Activated naive CD8-positive, alpha-beta T cell treated with anti-CD3 and anti-CD28 coated beads, Interleukin-2, amount 50 U/mL, for 24 hours (primary cell): Measurements from ENCODE around the gene RPL36.
"Not testable (repeated sequence)": the region's sequence is repeated elsewhere in the genome, so short reads cannot be mapped to it uniquely, and the experiment has no call there.

Experiments
- ATAC-seq: fragments of 150-1000 bp; cut with Tn5 transposase; one replicate; pipeline ENCODE4 v1.10.0; 2021
- DNase-seq: peaks from one replicate; pipeline ENCODE4 v3.0.0; 2021
- H3K27ac Mint-ChIP-seq: one replicate; pipeline ENCODE4 v1.8.0; 2021; ENCODE audit warnings: mild to moderate bottlenecking, mixed read lengths
- H3K27me3 Mint-ChIP-seq: one replicate; pipeline ENCODE4 v1.8.0; 2021; ENCODE audit warnings: mixed read lengths
- H3K36me3 Mint-ChIP-seq: one replicate; pipeline ENCODE4 v1.8.0; 2021; ENCODE audit warnings: low read depth, mixed read lengths
- H3K4me1 Mint-ChIP-seq: one replicate; pipeline ENCODE4 v1.8.0; 2021; ENCODE audit warnings: mixed read lengths
- H3K4me3 Mint-ChIP-seq: one replicate; pipeline ENCODE4 v1.8.0; 2021; ENCODE audit warnings: mild to moderate bottlenecking, moderate library complexity, mixed read lengths
- H3K9me3 Mint-ChIP-seq: one replicate; pipeline ENCODE4 v1.8.0; 2021; ENCODE audit warnings: mixed read lengths

Gene RPL36

GRCh38 chr19:5698635-5699422, 8.7 kb downstream of the RPL36 start:
- H3K27ac Mint-ChIP-seq = no peak overlapping the region
- DNase-seq = no peak
- H3K36me3 Mint-ChIP-seq = peaks cover 32% of the 10 kb centered on the region
- H3K9me3 Mint-ChIP-seq = no peaks in the 10 kb centered on the region
- peaks cover 2% of the 10 kb centered on the region for H3K4me1 Mint-ChIP-seq
- no peak overlapping the region for H3K4me3 Mint-ChIP-seq
- no peaks in the 10 kb centered on the region for H3K27me3 Mint-ChIP-seq
- no peak for ATAC-seq

- DNase-seq (no peak), ATAC-seq (no peak)
- H3K36me3 Mint-ChIP-seq = peaks cover 29% of the 10 kb centered on the region
- H3K4me1 Mint-ChIP-seq = no peaks in the 10 kb centered on the region
- H3K27me3 Mint-ChIP-seq = no peaks in the 10 kb centered on the region
- no peak overlapping the region for H3K4me3 Mint-ChIP-seq
- no peaks in the 10 kb centered on the region for H3K9me3 Mint-ChIP-seq
- no peak overlapping the region for H3K27ac Mint-ChIP-seq
Measured at GRCh38 chr19:5700455-5701092, 10.5 kb downstream of the RPL36 start.

- not testable (repeated sequence) for H3K4me1 Mint-ChIP-seq, H3K27ac Mint-ChIP-seq, DNase-seq, ATAC-seq, H3K4me3 Mint-ChIP-seq, H3K27me3 Mint-ChIP-seq, H3K9me3 Mint-ChIP-seq
- H3K36me3 Mint-ChIP-seq = peaks cover 29% of the 10 kb centered on the region
Measured at GRCh38 chr19:5702053-5702410, 11.9 kb downstream of the RPL36 start.

- Mint-ChIP-seq H3K4me1 (no peaks in the 10 kb centered on the region), H3K27ac (no peak overlapping the region), H3K4me3 (no peak overlapping the region), H3K9me3 (no peaks in the 10 kb centered on the region), H3K27me3 (no peaks in the 10 kb centered on the region), H3K36me3 (peaks cover 33% of the 10 kb centered on the region)
- DNase-seq (no peak), ATAC-seq (no peak)
Measured at GRCh38 chr19:5703819-5704818, 14.0 kb downstream of the RPL36 start.

- Mint-ChIP-seq H3K4me1 (no peaks in the 10 kb centered on the region), H3K27me3 (no peaks in the 10 kb centered on the region), H3K27ac (no peak overlapping the region), H3K9me3 (no peaks in the 10 kb centered on the region), H3K36me3 (peaks cover 35% of the 10 kb centered on the region), H3K4me3 (no peak overlapping the region)
- DNase-seq (no peak), ATAC-seq (no peak)
Measured at GRCh38 chr19:5705552-5705951, 15.5 kb downstream of the RPL36 start.

GRCh38 chr19:5706876-5707573, 16.9 kb downstream of the RPL36 start:
- ATAC-seq (no peak), DNase-seq (no peak)
- no peak overlapping the region for H3K4me3 Mint-ChIP-seq
- H3K9me3 Mint-ChIP-seq = no peaks in the 10 kb centered on the region
- H3K27ac Mint-ChIP-seq = no peak overlapping the region
- peaks cover 30% of the 10 kb centered on the region for H3K36me3 Mint-ChIP-seq
- H3K27me3 Mint-ChIP-seq = no peaks in the 10 kb centered on the region
- no peaks in the 10 kb centered on the region for H3K4me1 Mint-ChIP-seq

- Mint-ChIP-seq H3K4me3 (no peak overlapping the region), H3K36me3 (peaks cover 34% of the 10 kb centered on the region), H3K27ac (no peak overlapping the region), H3K27me3 (no peaks in the 10 kb centered on the region), H3K9me3 (no peaks in the 10 kb centered on the region), H3K4me1 (no peaks in the 10 kb centered on the region)
- DNase-seq = no peak
- peak; percentile 6 for ATAC-seq
Measured at GRCh38 chr19:5707576-5708575, 17.8 kb downstream of the RPL36 start.

- H3K9me3 Mint-ChIP-seq = no peaks in the 10 kb centered on the region
- DNase-seq (no peak), ATAC-seq (no peak)
- H3K4me1 Mint-ChIP-seq = peaks cover 7% of the 10 kb centered on the region
- H3K27me3 Mint-ChIP-seq = no peaks in the 10 kb centered on the region
- H3K27ac Mint-ChIP-seq = no peak overlapping the region
- no peak overlapping the region for H3K4me3 Mint-ChIP-seq
- peaks cover 35% of the 10 kb centered on the region for H3K36me3 Mint-ChIP-seq
Measured at GRCh38 chr19:5711025-5711424, 20.9 kb downstream of the RPL36 start.

- Mint-ChIP-seq H3K36me3 (peaks cover 37% of the 10 kb centered on the region), H3K27me3 (no peaks in the 10 kb centered on the region), H3K4me3 (no peak overlapping the region), H3K9me3 (no peaks in the 10 kb centered on the region), H3K4me1 (peaks cover 12% of the 10 kb centered on the region), H3K27ac (no peak overlapping the region)
- DNase-seq (no peak), ATAC-seq (no peak)
Measured at GRCh38 chr19:5711713-5712161, 21.6 kb downstream of the RPL36 start.

- ATAC-seq = no peak
- H3K27me3 Mint-ChIP-seq = no peaks in the 10 kb centered on the region
- H3K36me3 Mint-ChIP-seq = peaks cover 42% of the 10 kb centered on the region
Measured at GRCh38 chr19:5713228-5713627, 23.1 kb downstream of the RPL36 start.

GRCh38 chr19:5714816-5715215, 24.7 kb downstream of the RPL36 start:
- no peak overlapping the region for H3K4me3 Mint-ChIP-seq
- no peak for ATAC-seq
- peaks cover 33% of the 10 kb centered on the region for H3K4me1 Mint-ChIP-seq
- no peaks in the 10 kb centered on the region for H3K27me3 Mint-ChIP-seq
- peaks cover 54% of the 10 kb centered on the region for H3K36me3 Mint-ChIP-seq
- DNase-seq = no peak
- H3K27ac Mint-ChIP-seq = no peak overlapping the region
- no peaks in the 10 kb centered on the region for H3K9me3 Mint-ChIP-seq

More at GRCh38 chr19:5713228-5713627, 23.1 kb downstream of the RPL36 start:
- Mint-ChIP-seq H3K4me3 (no peak overlapping the region), H3K27ac (peak overlapping the region; percentile 59), H3K4me1 (peaks cover 24% of the 10 kb centered on the region), H3K9me3 (no peaks in the 10 kb centered on the region)
- no peak for DNase-seq

GRCh38 chr19:5717215-5717935, 27.3 kb downstream of the RPL36 start:
- Mint-ChIP-seq H3K27me3 (peaks cover 4% of the 10 kb centered on the region), H3K4me3 (peak overlapping the region; percentile 96), H3K27ac (peak overlapping the region; percentile 97), H3K36me3 (peaks cover 44% of the 10 kb centered on the region), H3K4me1 (peaks cover 43% of the 10 kb centered on the region), H3K9me3 (no peaks in the 10 kb centered on the region)
- DNase-seq (no peak), ATAC-seq (no peak)
